NCI-H82 (cell line): Measurements from ENCODE around the gene APBA3.

Experiments used
- DNase-seq: peaks from one replicate; lab custom pipeline; 2025; lab: John Stamatoyannopoulos, UW

APBA3 gene

GRCh38 chr19:3761382-3762129 lies at the start of gene APBA3:
TSS of gene APBA3 (minus strand) at chr19:3761692. CDS start at chr19:3760264, 1,428 bp downstream.
- DNase-seq = peak; percentile 91

GRCh38 chr19:3810708-3811355 lies 49.3 kb upstream of the APBA3 start:
- DNase-seq = no peak

GRCh38 chr19:3809881-3810707 lies 48.6 kb upstream of the APBA3 start:
- no peak for DNase-seq

GRCh38 chr19:3808420-3809143 lies 47.1 kb upstream of the APBA3 start:
- no peak for DNase-seq

- no peak for DNase-seq
Measured at GRCh38 chr19:3807574-3808354, 46.3 kb upstream of the APBA3 start.

GRCh38 chr19:3807131-3807480 lies 45.6 kb upstream of the APBA3 start:
- DNase-seq = no peak

- DNase-seq = no peak
Measured at GRCh38 chr19:3805859-3806258, 44.4 kb upstream of the APBA3 start.

- no peak for DNase-seq
Measured at GRCh38 chr19:3804429-3804828, 42.9 kb upstream of the APBA3 start.

- DNase-seq = no peak
Measured at GRCh38 chr19:3803986-3804385, 42.5 kb upstream of the APBA3 start.

GRCh38 chr19:3803114-3803888 lies 41.8 kb upstream of the APBA3 start:
- no peak for DNase-seq

- DNase-seq = peak; percentile 8
Measured at GRCh38 chr19:3801412-3802096, 40.1 kb upstream of the APBA3 start.

GRCh38 chr19:3800996-3801395 lies 39.5 kb upstream of the APBA3 start:
- DNase-seq = no peak

- no peak for DNase-seq
Measured at GRCh38 chr19:3798137-3798536, 36.6 kb upstream of the APBA3 start.

GRCh38 chr19:3796358-3796757 lies 34.9 kb upstream of the APBA3 start:
- DNase-seq = no peak

- no peak for DNase-seq
Measured at GRCh38 chr19:3793799-3794198, 32.3 kb upstream of the APBA3 start.

GRCh38 chr19:3792114-3792513 lies 30.6 kb upstream of the APBA3 start:
- no peak for DNase-seq

GRCh38 chr19:3790941-3791340 lies 29.4 kb upstream of the APBA3 start:
- DNase-seq = no peak

GRCh38 chr19:3790209-3790734 lies 28.8 kb upstream of the APBA3 start:
- DNase-seq = no peak

- DNase-seq = no peak
Measured at GRCh38 chr19:3788996-3789778, 27.7 kb upstream of the APBA3 start.
